MCF 10A (cell line): Measurements from ENCODE around the gene LRRK1. TPM values are rescaled to one million over a fixed set of nuclear protein-coding genes. Genes with fewer than 3 reads are reported as not detected.

Experiments used
- BruUV-seq: library from RNA; stranded (reverse); fragments of 400-500 nt; replicated peaks from 2 replicates; lab custom pipeline; 2021; lab: Mats Ljungman, UMichigan
- CTCF ChIA-PET: fragments of 300-600 bp; sonication (Branson Sonifier 250); formaldehyde crosslinking; extraction: SDS; loops from one replicate; lab custom pipeline; 2021; ENCODE audit warnings: antibody characterized with exemption, inconsistent platforms; lab: Yijun Ruan, JAX
- POLR2A ChIA-PET: fragments of 300-600, 350-650 bp; sonication (Branson Sonifier 250); formaldehyde crosslinking; extraction: SDS; loops from one replicate; lab custom pipeline; 2020; ENCODE audit warnings: antibody characterized with exemption, inconsistent platforms; lab: Yijun Ruan, JAX
- DNase-seq: peaks from one replicate; pipeline ENCODE4 v3.0.0-alpha.2; 2018; ENCODE audit not compliant: unreplicated experiment
- H3K27ac Mint-ChIP-seq: one replicate; pipeline ENCODE4 v1.8.0; 2022; ENCODE audit warnings: mild to moderate bottlenecking, low read depth, mixed read lengths; ENCODE audit not compliant: unreplicated experiment
- H3K27me3 Mint-ChIP-seq: one replicate; pipeline ENCODE4 v1.8.0; 2022; ENCODE audit warnings: mixed read lengths; ENCODE audit not compliant: insufficient read depth, unreplicated experiment
- H3K36me3 Mint-ChIP-seq: one replicate; pipeline ENCODE4 v1.8.0; 2022; ENCODE audit warnings: mild to moderate bottlenecking, moderate library complexity, mixed read lengths; ENCODE audit not compliant: insufficient read depth, unreplicated experiment
- H3K4me1 Mint-ChIP-seq: one replicate; pipeline ENCODE4 v1.8.0; 2022; ENCODE audit warnings: mixed read lengths; ENCODE audit not compliant: insufficient read depth, unreplicated experiment
- H3K4me3 Mint-ChIP-seq: one replicate; pipeline ENCODE4 v1.8.0; 2022; ENCODE audit warnings: mild to moderate bottlenecking, moderate library complexity, mixed read lengths; ENCODE audit not compliant: unreplicated experiment
- H3K9me3 Mint-ChIP-seq: one replicate; pipeline ENCODE4 v1.8.0; 2022; ENCODE audit warnings: mixed read lengths; ENCODE audit not compliant: unreplicated experiment
- intact Hi-C: fragments of 100-400 bp; cut with micrococcal nuclease; formaldehyde crosslinking; loops from 2 replicates; pipeline ENCODE4 v1.14.1; 2022
- total RNA-seq: library from RNA; stranded (reverse); gene quantifications from 2 replicates; pipeline ENCODE4 v1.2.3, GENCODE V29; 2022
- TF ChIP-seq, protein P1 (sequence below): fragments of 200-600 bp; IDR thresholded peaks from one replicate; pipeline ENCODE4 v1.8.0; 2022; ENCODE audit warnings: antibody characterized with exemption, mild to moderate bottlenecking; ENCODE audit not compliant: unreplicated experiment

The LRRK1 gene
- total RNA-seq, 1 experiment from 2014 or later: 15.4 TPM

DNA sequence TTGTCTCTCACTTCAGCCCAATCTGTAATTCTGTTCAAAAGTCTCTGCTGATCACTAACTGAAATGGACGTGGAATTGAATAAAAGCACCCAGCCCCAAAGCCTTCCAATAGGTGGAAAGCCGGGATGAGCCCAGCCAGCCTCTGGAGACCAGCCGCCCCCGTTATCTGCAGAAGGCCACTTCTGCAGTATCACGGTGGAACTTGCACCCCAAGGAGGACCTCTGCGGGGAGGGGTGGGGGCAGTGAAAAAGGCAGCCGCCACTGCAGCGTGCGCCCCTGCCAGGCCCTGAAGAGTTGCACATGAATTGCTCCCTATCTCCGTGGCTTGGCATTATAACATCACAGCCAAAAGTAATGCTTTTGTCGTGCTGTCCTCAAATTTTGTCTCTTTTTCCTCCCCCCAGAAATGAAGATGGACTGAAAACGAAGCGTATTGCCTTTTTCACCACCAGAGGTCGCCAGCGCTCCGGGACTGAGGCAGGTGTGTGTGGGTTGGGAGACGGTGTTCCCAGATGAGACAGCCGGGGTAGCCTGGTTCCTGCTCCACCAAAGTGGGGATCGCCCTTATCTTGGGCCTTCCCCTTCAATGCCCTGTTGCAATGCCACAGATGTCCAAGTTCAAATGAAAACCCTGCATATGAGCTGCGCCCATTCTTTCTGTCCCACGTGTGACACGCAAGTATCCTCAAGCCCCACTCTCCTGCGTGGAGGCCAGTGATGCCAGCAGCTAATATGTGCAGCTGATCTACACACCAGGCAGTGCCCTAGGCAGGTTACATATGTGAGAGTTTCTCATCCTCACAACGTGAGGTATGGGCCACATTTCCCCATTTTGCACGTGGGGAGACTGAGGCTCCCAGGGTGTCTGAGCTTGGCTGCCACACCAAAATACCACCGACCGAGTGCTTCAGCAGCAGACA lies 96.0 kb downstream of the LRRK1 start:
- no peaks in the 10 kb centered on the region for H3K27me3 Mint-ChIP-seq
- no peaks in the 10 kb centered on the region for H3K9me3 Mint-ChIP-seq
- CTCF ChIA-PET: interaction anchor here (0.5 to 4.2 kb wide), 39 partner anchors 8 to 1733 kb away, joined by 3 to 46 read pairs (median 4); partner anchors contain the start of genes CHSY1 and LRRK1
- no peak overlapping the region for H3K4me3 Mint-ChIP-seq
- TF ChIP-seq, protein P1, sequence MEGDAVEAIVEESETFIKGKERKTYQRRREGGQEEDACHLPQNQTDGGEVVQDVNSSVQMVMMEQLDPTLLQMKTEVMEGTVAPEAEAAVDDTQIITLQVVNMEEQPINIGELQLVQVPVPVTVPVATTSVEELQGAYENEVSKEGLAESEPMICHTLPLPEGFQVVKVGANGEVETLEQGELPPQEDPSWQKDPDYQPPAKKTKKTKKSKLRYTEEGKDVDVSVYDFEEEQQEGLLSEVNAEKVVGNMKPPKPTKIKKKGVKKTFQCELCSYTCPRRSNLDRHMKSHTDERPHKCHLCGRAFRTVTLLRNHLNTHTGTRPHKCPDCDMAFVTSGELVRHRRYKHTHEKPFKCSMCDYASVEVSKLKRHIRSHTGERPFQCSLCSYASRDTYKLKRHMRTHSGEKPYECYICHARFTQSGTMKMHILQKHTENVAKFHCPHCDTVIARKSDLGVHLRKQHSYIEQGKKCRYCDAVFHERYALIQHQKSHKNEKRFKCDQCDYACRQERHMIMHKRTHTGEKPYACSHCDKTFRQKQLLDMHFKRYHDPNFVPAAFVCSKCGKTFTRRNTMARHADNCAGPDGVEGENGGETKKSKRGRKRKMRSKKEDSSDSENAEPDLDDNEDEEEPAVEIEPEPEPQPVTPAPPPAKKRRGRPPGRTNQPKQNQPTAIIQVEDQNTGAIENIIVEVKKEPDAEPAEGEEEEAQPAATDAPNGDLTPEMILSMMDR: peak; percentile 82
- POLR2A ChIA-PET: interaction anchor here (1.3 kb wide), 1 partner anchor 243 kb away, joined by 5 read pairs; no protein-coding TSS in a partner anchor
- peak; percentile 73 for DNase-seq
- intact Hi-C loops: loop anchor here (1.0 to 5.0 kb wide), 2 partner anchors 72 to 243 kb away; no protein-coding TSS in a partner anchor
- BruUV-seq: no TSS peak
- no peak overlapping the region for H3K27ac Mint-ChIP-seq
- H3K4me1 Mint-ChIP-seq: no peaks in the 10 kb centered on the region
- H3K36me3 Mint-ChIP-seq: peaks cover 30% of the 10 kb centered on the region

DNA sequence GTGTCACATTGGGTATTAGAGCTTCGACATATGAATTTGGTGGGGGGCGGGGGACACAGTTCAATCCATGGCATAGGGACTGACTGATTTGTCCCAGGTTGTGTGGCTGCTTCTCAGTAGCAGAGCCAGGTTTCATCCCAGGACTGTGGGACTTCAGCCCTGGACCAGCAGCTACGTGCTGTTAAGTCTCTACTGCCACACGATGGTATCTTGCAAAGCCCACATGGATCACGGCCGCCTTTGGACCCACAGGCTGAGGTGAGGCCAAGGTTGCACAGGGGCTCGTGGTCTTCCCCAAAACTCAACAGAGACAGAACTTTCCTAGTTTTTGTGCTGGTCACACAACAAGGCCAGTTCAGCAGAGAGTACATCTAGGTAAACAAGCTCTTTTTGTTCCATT lies 97.4 kb downstream of the LRRK1 start:
- POLR2A ChIA-PET: interaction anchor here (0.5 to 0.6 kb wide), 2 partner anchors 8 to 236 kb away, joined by 3 read pairs; partner anchors contain the start of gene CHSY1
- intact Hi-C loops: loop anchor here (5.0 kb wide), 1 partner anchor 71 kb away; no protein-coding TSS in a partner anchor

DNA sequence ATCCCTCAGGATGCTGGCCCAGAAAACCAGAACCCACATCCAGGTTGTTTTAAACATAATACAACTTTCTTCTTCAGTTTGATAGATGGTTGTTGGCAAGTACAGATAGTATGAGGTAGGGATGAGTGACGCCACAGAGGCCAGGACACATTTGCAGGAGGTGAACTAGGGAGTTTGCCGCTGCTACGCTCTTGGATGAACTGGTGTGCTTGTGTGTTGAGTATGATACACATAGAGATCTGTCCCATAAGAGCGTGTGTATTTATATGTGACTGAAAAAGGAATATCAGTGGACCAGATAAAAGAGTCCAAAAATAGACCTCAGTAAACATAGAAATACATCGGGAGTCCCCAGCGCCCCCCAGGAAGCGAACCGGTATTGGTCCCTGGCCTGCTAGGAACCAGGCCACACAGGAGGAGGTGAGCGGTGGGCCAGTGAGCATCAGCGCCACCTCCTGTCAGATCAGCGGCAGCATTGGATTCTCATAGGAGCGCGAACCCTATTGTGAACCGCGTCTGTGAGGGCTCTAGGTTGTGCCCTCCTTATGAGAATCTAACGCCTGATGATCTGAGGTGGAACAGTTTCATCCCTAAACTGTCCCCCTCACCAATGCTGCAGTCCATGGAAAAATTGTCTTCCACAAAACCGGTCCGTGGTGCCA lies 98.1 kb downstream of the LRRK1 start:
- POLR2A ChIA-PET: interaction anchor here (0.6 kb wide), 1 partner anchor 235 kb away, joined by 3 read pairs; the partner anchor contains the start of gene CHSY1
- no peak overlapping the region for H3K27ac Mint-ChIP-seq
- peaks cover 21% of the 10 kb centered on the region for H3K36me3 Mint-ChIP-seq
- H3K9me3 Mint-ChIP-seq: no peaks in the 10 kb centered on the region
- CTCF ChIA-PET: interaction anchor here (0.5 to 4.2 kb wide), 8 partner anchors 10 to 250 kb away, joined by 3 to 46 read pairs (median 10); partner anchors contain the start of gene LRRK1
- intact Hi-C loops: loop anchor here (5.0 kb wide), 1 partner anchor 70 kb away; no protein-coding TSS in a partner anchor
- TF ChIP-seq, protein P1: no peak
- no TSS peak for BruUV-seq
- no peaks in the 10 kb centered on the region for H3K4me1 Mint-ChIP-seq
- no peaks in the 10 kb centered on the region for H3K27me3 Mint-ChIP-seq
- H3K4me3 Mint-ChIP-seq: no peak overlapping the region
- DNase-seq: no peak

More for the DNA sequence above, 97.4 kb downstream of the LRRK1 start:
- no peaks in the 10 kb centered on the region for H3K4me1 Mint-ChIP-seq
- CTCF ChIA-PET: interaction anchor here (0.5 to 4.2 kb wide), 18 partner anchors 9 to 251 kb away, joined by 3 to 46 read pairs (median 6); partner anchors contain the start of genes CHSY1 and LRRK1
- no peaks in the 10 kb centered on the region for H3K9me3 Mint-ChIP-seq
- H3K27ac Mint-ChIP-seq: no peak overlapping the region
- H3K27me3 Mint-ChIP-seq: no peaks in the 10 kb centered on the region
- no peak overlapping the region for H3K4me3 Mint-ChIP-seq
- TF ChIP-seq, protein P1: no peak
- peaks cover 21% of the 10 kb centered on the region for H3K36me3 Mint-ChIP-seq
- DNase-seq: no peak
- no TSS peak for BruUV-seq
